ENCODE measurements around the gene UVRAG. TPM values are rescaled to one million over a fixed set of nuclear protein-coding genes. Genes with fewer than 3 reads are reported as not detected.
A peak's percentile ranks its signal among the peaks of the same experiment; 100 is the strongest.
"Not testable (repeated sequence)": the region's sequence is repeated elsewhere in the genome, so short reads cannot be mapped to it uniquely, and the experiment has no call there.

Gene UVRAG
- polyA plus RNA-seq, 3 donors from 2014 or later, result 7.2 to 19.3 (median 15.7) TPM

DNA sequence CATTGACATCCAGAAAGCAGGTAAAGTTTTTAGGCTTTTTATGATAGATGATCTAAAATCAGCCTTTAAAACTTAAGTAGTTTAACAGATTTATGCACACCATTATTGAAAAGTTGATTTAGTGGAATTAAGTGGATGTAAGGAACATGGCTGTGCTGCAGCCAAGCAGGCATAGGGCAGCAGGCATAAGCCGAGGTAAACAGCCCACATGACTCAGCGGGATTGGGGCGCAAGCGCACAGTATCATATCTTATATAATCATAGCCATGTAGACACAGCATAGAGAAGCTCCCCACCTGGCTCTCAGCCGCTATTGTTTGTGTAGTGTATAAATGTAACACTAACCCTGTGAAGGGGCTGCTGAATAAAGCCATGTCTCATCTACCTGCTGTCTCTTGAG lies 233.8 kb downstream of the UVRAG start:
- no peak for DNase-seq
- no peaks in the 10 kb centered on the region for H3K4me1 Mint-ChIP-seq
- no peak overlapping the region for H3K27ac Mint-ChIP-seq
- no peaks in the 10 kb centered on the region for H3K9me3 Mint-ChIP-seq
- H3K4me3 Mint-ChIP-seq, result no peak overlapping the region
- peaks cover 0 to 7% (median 5%) of the 10 kb centered on the region in 3 donors for H3K36me3 Mint-ChIP-seq
- H3K27me3 Mint-ChIP-seq (ENCODE audit: low read depth in 3 of 3), result peaks cover 0 to 1% (median 0%) of the 10 kb centered on the region in 3 donors

- H3K27me3 Mint-ChIP-seq (ENCODE audit: low read depth in 3 of 3), result peaks cover 0 to 1% (median 0%) of the 10 kb centered on the region in 3 donors
- DNase-seq, result no peak
- H3K36me3 Mint-ChIP-seq, result peaks cover 5 to 11% (median 11%) of the 10 kb centered on the region in 3 donors
- H3K4me3 Mint-ChIP-seq, result no peak overlapping the region
- no peak overlapping the region for H3K27ac Mint-ChIP-seq
- no peaks in the 10 kb centered on the region for H3K9me3 Mint-ChIP-seq
- no peaks in the 10 kb centered on the region for H3K4me1 Mint-ChIP-seq
These were observed 234.5 kb downstream of the UVRAG start for GRCh38 chr11:76049511-76049910.

DNA sequence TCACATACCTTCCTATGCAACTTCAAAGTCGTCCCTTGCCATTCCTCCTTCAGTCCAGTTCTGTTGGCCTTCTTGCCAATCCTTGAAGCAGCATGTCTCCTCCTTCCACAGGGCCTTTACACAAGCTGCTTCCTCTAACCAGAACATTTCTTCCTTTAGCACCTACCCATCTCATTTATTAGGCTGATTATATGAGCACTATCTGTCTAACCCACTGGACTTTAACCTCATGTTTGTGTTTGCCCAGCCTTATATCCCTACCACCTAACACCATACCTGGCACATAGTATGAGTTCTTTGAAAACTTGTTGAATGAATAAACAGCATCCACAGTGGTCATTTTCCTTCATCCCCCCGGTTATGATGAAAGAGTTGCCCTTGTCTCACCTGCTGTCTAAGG lies 236.9 kb downstream of the UVRAG start:
- Mint-ChIP-seq H3K27ac (no peak overlapping the region), H3K27me3 (ENCODE audit: low read depth in 3 of 3) (peaks cover 0 to 2% (median 1%) of the 10 kb centered on the region in 3 donors), H3K36me3 (peaks cover 7 to 13% (median 12%) of the 10 kb centered on the region in 3 donors), H3K4me1 (peaks cover 0 to 10% of the 10 kb centered on the region in 2 donors), H3K9me3 (no peaks in the 10 kb centered on the region), H3K4me3 (no peak overlapping the region)
- DNase-seq, result no peak

GRCh38 chr11:76054330-76054729 lies 239.3 kb downstream of the UVRAG start:
- Mint-ChIP-seq H3K27ac (peak overlapping the region in 2 of 6 donors; percentile 10 to 15), H3K9me3 (no peaks in the 10 kb centered on the region), H3K27me3 (ENCODE audit: low read depth in 3 of 3) (peaks cover 0 to 2% (median 1%) of the 10 kb centered on the region in 3 donors), H3K36me3 (peaks cover 6 to 10% (median 7%) of the 10 kb centered on the region in 3 donors), H3K4me3 (no peak overlapping the region), H3K4me1 (peaks cover 0 to 11% of the 10 kb centered on the region in 2 donors)
- DNase-seq, result no peak

GRCh38 chr11:76056876-76057275 lies 241.9 kb downstream of the UVRAG start:
- Mint-ChIP-seq H3K4me3 (no peak overlapping the region), H3K36me3 (peaks cover 7 to 11% (median 10%) of the 10 kb centered on the region in 3 donors), H3K27ac (peak overlapping the region in 1 of 6 donors; percentile 15), H3K4me1 (peaks cover 0 to 11% of the 10 kb centered on the region in 2 donors), H3K27me3 (ENCODE audit: low read depth in 3 of 3) (peaks cover 0 to 2% (median 1%) of the 10 kb centered on the region in 3 donors), H3K9me3 (no peaks in the 10 kb centered on the region)
- no peak for DNase-seq

GRCh38 chr11:76060475-76061036 lies 245.5 kb downstream of the UVRAG start:
- H3K27me3 Mint-ChIP-seq (ENCODE audit: low read depth in 3 of 3); H3K9me3 Mint-ChIP-seq; DNase-seq; H3K27ac Mint-ChIP-seq; H3K4me3 Mint-ChIP-seq: not testable (repeated sequence)
- Mint-ChIP-seq H3K36me3 (peaks cover 0 to 11% (median 0%) of the 10 kb centered on the region in 3 donors), H3K4me1 (peaks cover 0 to 11% of the 10 kb centered on the region in 2 donors)

GRCh38 chr11:76062733-76063132 lies 247.7 kb downstream of the UVRAG start:
- DNase-seq, result no peak
- Mint-ChIP-seq H3K27me3 (ENCODE audit: low read depth in 3 of 3) (no peaks in the 10 kb centered on the region), H3K27ac (no peak overlapping the region)

GRCh38 chr11:76064192-76064591 lies 249.2 kb downstream of the UVRAG start:
- H3K36me3 Mint-ChIP-seq, result peaks cover 8 to 29% (median 10%) of the 10 kb centered on the region in 3 donors
- no peaks in the 10 kb centered on the region for H3K4me1 Mint-ChIP-seq
- H3K9me3 Mint-ChIP-seq, result no peaks in the 10 kb centered on the region
- no peak for DNase-seq
- no peaks in the 10 kb centered on the region for H3K27me3 Mint-ChIP-seq (ENCODE audit: low read depth in 3 of 3)
- H3K4me3 Mint-ChIP-seq, result no peak overlapping the region
- no peak overlapping the region for H3K27ac Mint-ChIP-seq

More at GRCh38 chr11:76062733-76063132, 247.7 kb downstream of the UVRAG start:
- Mint-ChIP-seq H3K4me3 (no peak overlapping the region), H3K9me3 (no peaks in the 10 kb centered on the region), H3K4me1 (no peaks in the 10 kb centered on the region), H3K36me3 (peaks cover 5 to 25% (median 10%) of the 10 kb centered on the region in 3 donors)

GRCh38 chr11:76067099-76067498 lies 252.1 kb downstream of the UVRAG start:
- no peak overlapping the region for H3K4me3 Mint-ChIP-seq
- no peaks in the 10 kb centered on the region for H3K9me3 Mint-ChIP-seq
- peaks cover 0 to 1% (median 0%) of the 10 kb centered on the region in 3 donors for H3K27me3 Mint-ChIP-seq (ENCODE audit: low read depth in 3 of 3)
- H3K36me3 Mint-ChIP-seq, result peaks cover 8 to 29% (median 10%) of the 10 kb centered on the region in 3 donors
- no peak for DNase-seq
- no peak overlapping the region for H3K27ac Mint-ChIP-seq
- H3K4me1 Mint-ChIP-seq, result peaks cover 0 to 8% of the 10 kb centered on the region in 2 donors

DNA sequence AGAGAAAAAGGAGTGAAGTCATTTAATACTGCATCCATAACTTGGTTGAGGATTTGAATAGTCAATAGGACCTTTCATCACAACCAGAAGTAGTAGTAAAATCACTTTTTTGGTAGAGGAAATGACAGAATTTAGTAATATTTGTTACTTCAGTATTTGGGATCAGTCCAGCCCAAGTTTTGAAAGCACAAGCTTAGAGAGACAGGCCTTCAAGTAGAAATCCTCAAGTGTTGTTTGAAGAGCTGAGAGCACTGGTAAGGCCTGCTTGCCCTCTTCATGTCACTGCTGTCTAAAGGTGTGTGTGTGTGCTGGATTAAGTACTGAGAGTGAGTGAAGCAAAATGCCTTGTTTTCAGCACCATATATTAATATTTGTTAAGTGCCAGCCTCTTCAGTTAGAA lies 254.0 kb downstream of the UVRAG start:
- no peak for DNase-seq

GRCh38 chr11:76071090-76071489 lies 256.1 kb downstream of the UVRAG start:
- Mint-ChIP-seq H3K27ac (no peak overlapping the region), H3K36me3 (peaks cover 5 to 25% (median 14%) of the 10 kb centered on the region in 3 donors), H3K4me3 (no peak overlapping the region), H3K27me3 (ENCODE audit: low read depth in 3 of 3) (peaks cover 0 to 2% (median 1%) of the 10 kb centered on the region in 3 donors), H3K4me1 (peaks cover 0 to 8% of the 10 kb centered on the region in 2 donors), H3K9me3 (no peaks in the 10 kb centered on the region)
- DNase-seq, result no peak

More for the DNA sequence above, 254.0 kb downstream of the UVRAG start:
- Mint-ChIP-seq H3K4me3 (no peak overlapping the region), H3K27me3 (ENCODE audit: low read depth in 3 of 3) (peaks cover 0 to 1% (median 0%) of the 10 kb centered on the region in 3 donors), H3K36me3 (peaks cover 8 to 26% (median 10%) of the 10 kb centered on the region in 3 donors), H3K4me1 (peaks cover 0 to 8% of the 10 kb centered on the region in 2 donors), H3K9me3 (no peaks in the 10 kb centered on the region), H3K27ac (no peak overlapping the region)

DNA sequence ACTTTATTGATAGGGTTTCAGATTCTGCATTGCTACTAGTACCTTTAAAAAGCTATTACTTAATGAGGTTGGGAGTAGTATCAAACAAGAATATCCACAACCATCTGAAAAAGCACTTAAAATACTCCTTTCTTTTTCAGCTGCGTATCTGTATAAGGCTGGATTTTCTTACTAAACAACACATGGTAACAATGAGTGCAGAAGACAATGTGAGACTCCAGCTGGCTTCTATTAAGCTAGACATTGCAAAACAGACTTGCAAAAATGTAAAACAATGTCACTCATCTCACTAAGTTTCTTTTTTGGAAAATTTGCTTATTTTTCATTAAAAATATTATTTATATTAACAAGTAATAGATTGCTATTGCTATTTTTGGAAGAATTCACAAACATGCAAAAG lies 258.7 kb downstream of the UVRAG start:
- Mint-ChIP-seq H3K27me3 (ENCODE audit: low read depth in 3 of 3) (peaks cover 0 to 2% (median 1%) of the 10 kb centered on the region in 3 donors), H3K4me1 (peaks cover 3 to 16% of the 10 kb centered on the region in 2 donors), H3K4me3 (no peak overlapping the region), H3K36me3 (peaks cover 0 to 15% (median 12%) of the 10 kb centered on the region in 3 donors), H3K27ac (no peak overlapping the region), H3K9me3 (no peaks in the 10 kb centered on the region)
- no peak for DNase-seq

DNA sequence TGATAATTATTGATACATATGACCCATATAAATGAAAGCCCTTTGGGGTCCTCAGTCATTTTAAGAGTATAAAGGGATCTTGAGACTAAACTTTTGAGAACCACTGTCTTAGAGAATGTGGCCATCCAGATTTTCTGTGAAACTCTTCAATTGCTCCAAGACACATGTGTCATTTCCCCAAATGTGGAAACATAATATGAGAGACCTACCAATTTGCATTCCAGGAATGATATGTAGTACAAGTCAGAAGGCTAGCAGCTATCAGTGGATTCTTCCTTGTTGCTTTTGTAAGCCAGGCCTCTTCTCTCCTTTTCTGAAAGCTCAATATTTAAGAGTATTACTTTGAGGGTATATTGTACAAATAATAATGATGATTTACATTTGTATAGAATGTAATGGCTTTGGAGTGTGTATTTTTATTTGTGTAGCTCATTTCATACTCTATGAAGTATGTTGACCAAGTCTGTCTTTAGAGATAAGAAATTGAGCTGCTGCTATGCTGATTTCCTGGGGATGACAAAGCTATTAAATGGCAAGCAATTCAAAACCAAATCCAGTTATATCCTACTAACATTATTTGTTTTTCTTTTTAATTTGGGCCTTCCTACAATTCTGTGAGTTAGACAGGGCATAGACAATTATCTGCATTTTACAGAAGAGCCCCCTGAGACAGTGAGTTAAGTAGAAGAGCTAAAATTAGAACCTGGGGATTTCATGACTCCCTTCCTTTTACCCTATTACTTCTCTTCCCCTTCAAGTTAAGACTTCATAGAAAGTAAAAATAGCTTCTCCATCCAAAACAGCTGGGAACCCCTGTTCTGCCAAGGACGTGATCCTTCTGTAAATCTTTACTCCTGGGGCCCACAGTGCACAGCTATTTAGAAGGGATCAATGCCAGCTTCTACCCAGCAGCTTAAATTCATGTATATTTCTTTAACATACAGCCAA lies 259.4 kb downstream of the UVRAG start:
- peaks cover 0 to 18% (median 15%) of the 10 kb centered on the region in 3 donors for H3K36me3 Mint-ChIP-seq
- H3K27me3 Mint-ChIP-seq (ENCODE audit: low read depth in 3 of 3), result peaks cover 0 to 2% (median 1%) of the 10 kb centered on the region in 3 donors
- no peak overlapping the region for H3K27ac Mint-ChIP-seq
- peaks cover 3 to 16% of the 10 kb centered on the region in 2 donors for H3K4me1 Mint-ChIP-seq
- no peak overlapping the region for H3K4me3 Mint-ChIP-seq
- no peak for DNase-seq
- H3K9me3 Mint-ChIP-seq, result no peaks in the 10 kb centered on the region

GRCh38 chr11:76075716-76076115 lies 260.7 kb downstream of the UVRAG start:
- no peak overlapping the region for H3K4me3 Mint-ChIP-seq
- peaks cover 3 to 14% of the 10 kb centered on the region in 2 donors for H3K4me1 Mint-ChIP-seq

More at GRCh38 chr11:76075716-76076115, 260.7 kb downstream of the UVRAG start:
- Mint-ChIP-seq H3K9me3 (no peaks in the 10 kb centered on the region), H3K27ac (no peak overlapping the region), H3K27me3 (ENCODE audit: low read depth in 3 of 3) (peaks cover 0 to 2% (median 1%) of the 10 kb centered on the region in 3 donors), H3K36me3 (peaks cover 0 to 15% (median 11%) of the 10 kb centered on the region in 3 donors)
- DNase-seq, result no peak

Measured in immature natural killer cell (primary cell).